GM23338 (cell line): Measurements from ENCODE around the gene SMG1. TPM values are rescaled to one million over a fixed set of nuclear protein-coding genes. Genes with fewer than 3 reads are reported as not detected.

ENCODE experiments used
- ATAC-seq: fragments of 200-7000 bp; cut with Tn5 transposase; 3 replicates; pipeline ENCODE4 v1.9.1; 2020
- DNase-seq: peaks from one replicate; pipeline ENCODE4 v3.0.0-alpha.2; 2015; ENCODE audit warnings: low spot score
- H2AFZ ChIP-seq: fragments of 200-600 bp; sonication (generic); 2 replicates; pipeline ENCODE4 v1.8.0; 2016; ENCODE audit warnings: antibody characterized with exemption, mild to moderate bottlenecking, moderate library complexity
- H3F3A ChIP-seq: fragments of 200-600 bp; sonication (generic); replicated peaks from 2 replicates; pipeline ENCODE4 v1.8.0; 2017; ENCODE audit warnings: antibody characterized with exemption, mixed run types, low read depth
- H3K27ac ChIP-seq: fragments of 200-600 bp; sonication (generic); 2 replicates; pipeline ENCODE4 v1.6.1; 2016; ENCODE audit warnings: low read depth
- H3K27me3 ChIP-seq: fragments of 200-600 bp; sonication (generic); 2 replicates; pipeline ENCODE4 v1.8.0; 2016; ENCODE audit warnings: mild to moderate bottlenecking, mixed run types, moderate library complexity; ENCODE audit not compliant: insufficient read depth
- H3K36me3 ChIP-seq: fragments of 200-600 bp; sonication (generic); 2 replicates; pipeline ENCODE4 v1.8.0; 2016; ENCODE audit warnings: mild to moderate bottlenecking; ENCODE audit not compliant: insufficient read depth
- H3K4me1 ChIP-seq: fragments of 200-600 bp; sonication (generic); 2 replicates; pipeline ENCODE4 v1.8.0; 2016; ENCODE audit warnings: mild to moderate bottlenecking, moderate library complexity; ENCODE audit not compliant: insufficient read depth
- H3K4me2 ChIP-seq: fragments of 200-600 bp; sonication (generic); 2 replicates; pipeline ENCODE4 v1.7.1; 2017; ENCODE audit warnings: mixed run types
- H3K4me3 ChIP-seq: fragments of 200-600 bp; sonication (generic); 2 replicates; pipeline ENCODE4 v1.6.1; 2016; ENCODE audit warnings: mixed run types
- H3K79me2 ChIP-seq: fragments of 200-600 bp; sonication (generic); replicated peaks from 2 replicates; pipeline ENCODE4 v1.8.0; 2017; ENCODE audit warnings: mild to moderate bottlenecking; ENCODE audit not compliant: insufficient read depth
- H3K9me2 ChIP-seq: fragments of 200-600 bp; sonication (generic); 2 replicates; pipeline ENCODE4 v1.8.0; 2017; ENCODE audit not compliant: insufficient read depth
- H4K20me1 ChIP-seq: fragments of 200-600 bp; sonication (generic); replicated peaks from 2 replicates; pipeline ENCODE4 v1.8.0; 2017; ENCODE audit warnings: mild to moderate bottlenecking; ENCODE audit not compliant: insufficient read depth
- H3K27ac Mint-ChIP-seq: 2 replicates; pipeline ENCODE4 v1.8.0; 2020; ENCODE audit warnings: inconsistent platforms, mild to moderate bottlenecking, moderate library complexity, mixed read lengths
- H3K27me3 Mint-ChIP-seq: 3 replicates; pipeline ENCODE4 v1.8.0; 2022; ENCODE audit warnings: low read depth, mild to moderate bottlenecking, moderate library complexity, mixed read lengths, inconsistent platforms; ENCODE audit not compliant: insufficient read depth, poor library complexity
- H3K36me3 Mint-ChIP-seq: 3 replicates; pipeline ENCODE4 v1.8.0; 2021; ENCODE audit warnings: low read depth, mild to moderate bottlenecking, inconsistent platforms, moderate library complexity, mixed read lengths
- H3K4me1 Mint-ChIP-seq: 3 replicates; pipeline ENCODE4 v1.8.0; 2020; ENCODE audit warnings: mild to moderate bottlenecking, inconsistent platforms, mixed read lengths
- H3K4me3 Mint-ChIP-seq: 3 replicates; pipeline ENCODE4 v1.8.0; 2021; ENCODE audit warnings: moderate library complexity, mild to moderate bottlenecking, inconsistent platforms, mixed read lengths
- H3K9me3 Mint-ChIP-seq: 3 replicates; pipeline ENCODE4 v1.8.0; 2020; ENCODE audit warnings: moderate library complexity, mild to moderate bottlenecking, inconsistent platforms, mixed read lengths
- CREB1 ChIP-seq: fragments of 250-450 bp; sonication (Bioruptor Pico); IDR thresholded peaks from 2 replicates; pipeline ENCODE4 v1.5.0; 2020; ENCODE audit warnings: low read depth, mild to moderate bottlenecking, moderate library complexity
- ETS1 ChIP-seq: IDR thresholded peaks from 2 replicates; pipeline ENCODE4 v1.6.1; 2016; ENCODE audit warnings: antibody characterized with exemption
- EZH2 ChIP-seq: fragments of 200-600 bp; sonication (generic); IDR thresholded peaks from one replicate; pipeline ENCODE4 v1.8.0; 2017; ENCODE audit warnings: antibody characterized with exemption, mild to moderate bottlenecking, low read depth; ENCODE audit not compliant: unreplicated experiment
- EZH2phosphoT487 ChIP-seq: fragments of 200-600 bp; sonication (generic); IDR thresholded peaks from one replicate; pipeline ENCODE4 v1.8.1; 2018; ENCODE audit warnings: antibody characterized with exemption; ENCODE audit not compliant: unreplicated experiment
- JUNB ChIP-seq: IDR thresholded peaks from one replicate; pipeline ENCODE4 v1.6.1; 2016; ENCODE audit warnings: antibody characterized with exemption; ENCODE audit not compliant: unreplicated experiment
- NANOG ChIP-seq: IDR thresholded peaks from 2 replicates; pipeline ENCODE4 v1.6.1; 2016; ENCODE audit warnings: antibody characterized with exemption, borderline replicate concordance
- POLR2AphosphoS5 ChIP-seq: IDR thresholded peaks from 2 replicates; pipeline ENCODE4 v1.6.1; 2016; ENCODE audit warnings: antibody characterized with exemption, low read depth
- REST ChIP-seq: IDR thresholded peaks from one replicate; pipeline ENCODE4 v1.6.1; 2018; ENCODE audit warnings: antibody characterized with exemption; ENCODE audit not compliant: unreplicated experiment
- STAT1 ChIP-seq: IDR thresholded peaks from one replicate; pipeline ENCODE4 v1.6.1; 2016; ENCODE audit warnings: antibody characterized with exemption; ENCODE audit not compliant: unreplicated experiment
- ZNF114 ChIP-seq: fragments of 250-450 bp; sonication (Bioruptor Pico); IDR thresholded peaks from 2 replicates; pipeline ENCODE4 v1.5.0; 2020; ENCODE audit warnings: mild to moderate bottlenecking, moderate library complexity
- ZNF331 ChIP-seq: fragments of 250-450 bp; sonication (Bioruptor Pico); IDR thresholded peaks from 2 replicates; pipeline ENCODE4 v1.5.0; 2020; ENCODE audit warnings: low read depth, mild to moderate bottlenecking, moderate library complexity
- ZNF462 ChIP-seq: fragments of 250-450 bp; sonication (Bioruptor Pico); IDR thresholded peaks from 2 replicates; pipeline ENCODE4 v1.5.0; 2020; ENCODE audit warnings: mild to moderate bottlenecking, moderate library complexity
- polyA plus RNA-seq: library from polyadenylated mRNA; unstranded; fragments of >200 nt; fragmentation: Nextera tagmentation; extraction: Ambion mirVana; gene quantifications from 2 replicates; pipeline ENCODE4 v1.2.1, GENCODE V29; 2016
- total RNA-seq: library from RNA; depleted of rRNA; stranded (reverse); fragments of >200 nt; shearing (Covaris generic); gene quantifications from 2 replicates; pipeline ENCODE4 v1.2.3, GENCODE V29; 2014

The SMG1 gene
- total and polyA plus RNA-seq, 2 experiments from 2014 or later: 18.6 to 119 TPM

GRCh38 chr16:18855196-18855595 lies 71.0 kb downstream of the SMG1 start:
- H3K4me3 Mint-ChIP-seq: no peak overlapping the region
- H3K4me1 ChIP-seq: no peaks in the 10 kb centered on the region
- H3K9me2 ChIP-seq: no peaks in the 10 kb centered on the region
- H3K36me3 Mint-ChIP-seq: peaks cover 72% of the 10 kb centered on the region
- no peak overlapping the region for H2AFZ ChIP-seq
- H3K27me3 Mint-ChIP-seq: peaks cover 2% of the 10 kb centered on the region
- no peaks in the 10 kb centered on the region for H3F3A ChIP-seq
- no peak overlapping the region for H3K4me3 ChIP-seq
- H3K27ac ChIP-seq: no peak overlapping the region
- no peaks in the 10 kb centered on the region for H3K9me3 Mint-ChIP-seq
- H3K27me3 ChIP-seq: no peaks in the 10 kb centered on the region
- H3K79me2 ChIP-seq: peaks cover 4% of the 10 kb centered on the region; the same call in 1 of the 2 replicates
- DNase-seq (no peak), ATAC-seq (no peak)
- H3K36me3 ChIP-seq: peaks cover 57% of the 10 kb centered on the region
- peaks cover 7% of the 10 kb centered on the region; the same call in 1 of the 2 replicates for H4K20me1 ChIP-seq
- no peak overlapping the region for H3K4me2 ChIP-seq
- H3K27ac Mint-ChIP-seq: no peak overlapping the region
- H3K4me1 Mint-ChIP-seq: no peaks in the 10 kb centered on the region
- no peak for TF ChIP-seq EZH2

GRCh38 chr16:18853694-18854093 lies 72.5 kb downstream of the SMG1 start:
- Mint-ChIP-seq H3K4me1 (no peaks in the 10 kb centered on the region), H3K27ac (no peak overlapping the region), H3K4me3 (no peak overlapping the region), H3K36me3 (peaks cover 80% of the 10 kb centered on the region), H3K9me3 (no peaks in the 10 kb centered on the region), H3K27me3 (peaks cover 2% of the 10 kb centered on the region)
- no peaks in the 10 kb centered on the region for H3K4me1 ChIP-seq
- no peaks in the 10 kb centered on the region for H3K27me3 ChIP-seq
- H3K79me2 ChIP-seq: peaks cover 4% of the 10 kb centered on the region; the same call in 1 of the 2 replicates
- TF ChIP-seq POLR2AphosphoS5: no peak
- no peak for TF ChIP-seq NANOG
- TF ChIP-seq ZNF114 (CRISPR knock-in tag): no peak
- TF ChIP-seq REST: no peak
- TF ChIP-seq CREB1: no peak
- TF ChIP-seq EZH2phosphoT487: no peak
- no peak for TF ChIP-seq ZNF462
- no peak for TF ChIP-seq JUNB
- TF ChIP-seq ZNF331 (CRISPR knock-in tag): no peak
- no peak for TF ChIP-seq STAT1
- no peak for TF ChIP-seq ETS1
- no peaks in the 10 kb centered on the region for H3K9me2 ChIP-seq
- H3K36me3 ChIP-seq: peaks cover 61% of the 10 kb centered on the region
- DNase-seq (no peak), ATAC-seq (no peak)
- no peak overlapping the region for H2AFZ ChIP-seq
- no peaks in the 10 kb centered on the region for H3F3A ChIP-seq
- peaks cover 8% of the 10 kb centered on the region; the same call in 1 of the 2 replicates for H4K20me1 ChIP-seq
- H3K4me2 ChIP-seq: no peak overlapping the region
- no peak overlapping the region for H3K27ac ChIP-seq
- H3K4me3 ChIP-seq: no peak overlapping the region
